Measurements from ENCODE around the gene RPL31.
"Not testable (repeated sequence)": the region's sequence is repeated elsewhere in the genome, so short reads cannot be mapped to it uniquely, and the experiment has no call there.

Gene RPL31

DNA sequence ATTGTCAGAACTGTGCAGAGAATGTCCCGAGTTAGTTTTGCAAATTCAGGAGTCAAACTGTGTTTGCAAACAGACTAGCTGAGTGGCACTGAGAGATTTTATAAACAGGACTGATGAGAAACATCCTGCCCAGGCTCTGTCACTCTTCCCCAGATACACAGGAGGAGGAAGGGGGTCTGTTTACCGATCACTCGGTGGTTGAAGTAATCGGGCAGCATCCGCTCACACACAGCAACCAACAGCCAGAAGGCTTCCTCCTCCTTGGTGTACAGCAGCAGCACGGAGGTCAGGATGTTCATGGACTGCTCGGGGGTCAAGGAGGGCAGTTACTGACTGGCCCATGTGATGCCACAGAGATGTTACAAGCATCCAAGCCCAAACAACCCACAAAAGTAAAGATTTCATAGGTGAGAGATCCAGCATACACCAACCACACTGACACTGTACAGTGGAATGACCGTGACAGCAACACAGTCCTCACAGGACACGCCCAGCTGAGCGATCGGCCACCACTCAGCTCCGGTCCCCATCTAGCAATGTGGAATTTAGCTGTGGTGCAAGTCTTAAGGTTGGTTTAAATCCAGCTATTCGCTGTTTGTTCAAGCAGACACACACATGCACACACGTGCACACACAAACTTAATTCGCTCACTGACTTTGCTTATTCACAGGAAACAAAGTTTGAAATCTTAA is 30.1 kb downstream of the RPL31 start:
- DNase-seq: no peak

GRCh38 chr2:101036562-101036961 is 34.5 kb downstream of the RPL31 start:
- DNase-seq: no peak

GRCh38 chr2:101037161-101037755 is 35.2 kb downstream of the RPL31 start:
- no peak for DNase-seq

DNA sequence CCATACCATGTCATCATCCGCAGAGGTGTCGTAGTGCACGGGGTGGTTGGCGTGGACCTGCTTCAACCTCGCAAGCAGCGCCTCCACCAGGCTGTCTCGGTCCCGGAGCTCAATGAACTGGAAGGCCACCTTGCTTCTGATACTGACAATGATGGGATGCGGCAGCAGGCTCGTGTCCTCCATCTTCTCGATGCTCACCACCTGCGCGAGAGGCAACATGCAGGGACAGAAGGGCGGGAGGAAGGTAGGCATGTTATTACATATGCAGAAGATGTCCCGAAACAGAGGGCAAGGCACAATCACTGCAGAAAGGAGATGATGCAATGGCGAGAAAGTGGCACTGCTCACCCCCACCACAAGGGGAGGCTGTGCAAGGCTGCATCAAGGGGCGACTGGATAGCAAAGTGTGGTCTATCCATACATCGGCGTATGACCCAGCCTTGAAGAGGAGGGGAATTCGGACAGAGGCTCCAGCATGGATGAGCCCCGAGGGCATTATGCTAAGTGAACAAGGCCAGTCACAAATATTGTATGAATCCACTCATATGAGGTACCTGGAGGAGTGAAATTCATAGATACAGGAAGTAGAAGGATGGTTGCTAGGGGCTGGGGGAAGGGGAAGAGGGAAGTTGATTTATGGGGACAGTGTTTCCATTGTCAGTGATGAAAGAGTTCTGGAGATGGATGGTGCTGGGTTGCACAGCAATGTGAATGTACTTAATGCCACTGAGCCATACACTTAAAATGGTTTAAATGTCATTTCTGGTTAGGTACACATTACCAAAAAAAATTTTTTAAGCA is 36.6 kb downstream of the RPL31 start:
- DNase-seq: no peak

DNA sequence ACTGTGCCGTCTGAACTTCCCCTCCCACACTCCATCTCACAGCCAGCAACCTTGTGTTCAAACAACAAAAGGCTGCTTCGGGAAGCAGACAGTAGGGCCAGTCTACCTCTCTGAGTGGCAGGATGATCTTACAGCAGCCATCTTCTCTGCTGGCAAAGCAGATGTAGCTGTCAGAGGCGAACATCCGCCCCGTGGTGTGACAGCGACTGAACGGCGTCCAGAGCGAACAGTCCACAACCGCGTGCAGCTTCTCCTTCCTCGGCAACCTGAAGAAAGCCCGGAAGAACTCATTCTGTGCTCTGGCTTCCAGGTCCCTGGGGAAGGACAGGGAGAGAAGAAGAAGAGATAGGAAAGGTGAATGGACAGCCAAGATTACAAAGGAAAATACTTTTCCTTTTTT is 38.0 kb downstream of the RPL31 start:
- no peak for DNase-seq

- DNase-seq: no peak
Measured at GRCh38 chr2:101040761-101041160, 38.7 kb downstream of the RPL31 start.

DNA sequence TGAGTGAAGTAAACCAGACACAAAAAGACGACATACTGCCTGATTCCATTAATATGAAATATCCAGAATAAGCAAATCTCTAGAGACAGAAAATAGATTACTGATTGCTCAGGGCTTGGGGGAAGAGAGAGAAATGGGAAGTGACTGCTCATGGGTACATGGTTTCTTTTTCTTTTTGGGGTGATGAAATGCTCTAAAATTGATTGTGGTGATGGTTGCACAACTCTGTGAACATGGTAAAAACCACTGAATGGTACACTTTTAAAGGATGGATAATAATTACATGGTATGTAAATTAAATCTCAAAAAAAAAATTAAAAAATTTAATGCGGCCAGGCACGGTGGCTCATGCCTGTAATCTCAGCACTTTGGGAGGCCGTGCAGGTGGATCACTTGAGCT is 39.3 kb downstream of the RPL31 start:
- DNase-seq: no peak

DNA sequence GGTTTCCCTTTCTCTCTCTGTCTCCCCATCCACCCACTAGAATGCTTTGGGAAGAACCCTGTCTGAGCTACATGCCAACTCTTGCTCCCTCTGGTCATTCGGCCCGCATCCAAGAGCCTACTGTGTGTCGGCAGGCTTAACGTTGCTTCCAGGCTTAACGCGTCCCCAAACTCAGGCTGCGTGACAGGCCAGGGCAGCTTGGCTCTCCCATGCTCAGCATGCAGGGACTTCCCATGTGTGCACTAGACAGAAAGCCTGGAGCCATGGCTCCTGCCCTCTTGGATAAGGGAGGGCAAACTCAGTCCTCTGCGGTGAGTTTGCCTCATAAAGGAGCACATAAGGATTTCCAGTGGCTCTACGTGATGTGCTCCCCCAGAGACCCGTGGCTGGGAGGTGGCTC is 43.2 kb downstream of the RPL31 start:
- DNase-seq: no peak

DNA sequence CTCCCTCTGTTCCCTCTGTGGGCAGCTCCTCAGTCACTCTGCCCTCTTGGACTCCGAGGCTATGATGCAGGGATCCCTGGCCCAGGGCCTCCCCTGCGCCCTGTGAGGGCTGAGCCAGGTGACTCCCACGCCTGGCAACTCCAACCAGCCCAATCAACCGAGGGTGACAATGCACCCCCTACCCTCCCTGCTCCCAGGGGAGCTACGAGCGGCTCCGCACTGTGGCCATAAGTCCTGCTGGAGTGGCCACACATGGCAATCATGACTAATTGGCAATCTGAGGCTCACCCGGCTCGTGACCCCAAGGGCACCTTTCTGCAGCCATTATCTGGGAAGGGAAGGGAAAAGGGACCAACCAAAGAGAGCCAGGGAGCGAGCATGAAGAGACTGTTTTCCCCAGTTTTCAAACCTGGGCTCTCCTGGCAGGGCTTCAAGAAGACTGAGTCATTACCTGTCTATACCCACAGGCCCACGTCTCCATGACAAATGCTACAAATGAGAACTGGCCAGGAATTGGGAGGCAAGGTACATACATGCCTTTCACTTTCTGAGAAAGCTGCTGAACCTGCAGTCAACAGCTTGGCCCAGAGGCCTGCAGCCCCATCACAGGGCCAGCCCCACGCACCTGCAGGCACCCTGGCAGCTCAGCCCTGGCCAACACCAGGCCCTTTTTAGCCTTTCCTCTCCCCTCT is 45.1 kb downstream of the RPL31 start:
- DNase-seq: no peak

DNA sequence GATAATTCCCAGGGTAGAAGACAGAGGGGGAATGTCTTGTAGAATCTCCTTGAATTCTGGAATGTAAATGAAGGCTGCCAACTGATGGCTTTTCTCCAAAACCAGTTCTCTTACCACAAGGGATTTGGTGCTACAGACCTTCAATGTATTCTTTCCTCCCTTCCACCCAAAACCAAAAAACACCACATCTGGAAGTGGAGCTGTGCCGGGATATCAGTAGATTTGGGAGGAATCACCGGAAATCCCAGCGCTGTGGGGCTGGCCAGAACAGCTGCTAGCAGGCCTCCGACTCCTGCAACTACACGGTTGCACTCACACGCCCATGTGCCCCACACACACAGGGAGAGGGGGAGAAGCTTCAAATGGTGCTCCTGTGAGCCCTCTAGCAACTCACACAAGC is 45.7 kb downstream of the RPL31 start:
- no peak for DNase-seq

DNA sequence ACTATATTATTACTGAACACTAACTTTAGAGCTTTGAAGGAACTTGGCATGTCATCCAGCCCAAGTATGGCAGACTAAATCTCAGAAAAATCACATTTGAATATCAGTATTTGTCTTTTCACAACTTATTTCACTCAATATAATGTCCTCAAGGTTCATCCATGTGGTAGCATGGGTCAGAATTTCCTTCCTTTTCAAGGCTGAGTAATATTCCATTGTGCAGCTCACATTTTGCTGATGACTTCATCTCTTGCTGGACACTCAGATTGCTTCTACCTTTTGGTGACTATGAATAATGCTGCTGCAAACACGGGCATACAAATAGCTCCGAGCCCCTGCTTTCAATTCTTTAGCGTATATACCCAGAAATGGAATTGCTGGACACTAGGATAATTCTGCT is 46.7 kb downstream of the RPL31 start:
- DNase-seq: no peak

DNA sequence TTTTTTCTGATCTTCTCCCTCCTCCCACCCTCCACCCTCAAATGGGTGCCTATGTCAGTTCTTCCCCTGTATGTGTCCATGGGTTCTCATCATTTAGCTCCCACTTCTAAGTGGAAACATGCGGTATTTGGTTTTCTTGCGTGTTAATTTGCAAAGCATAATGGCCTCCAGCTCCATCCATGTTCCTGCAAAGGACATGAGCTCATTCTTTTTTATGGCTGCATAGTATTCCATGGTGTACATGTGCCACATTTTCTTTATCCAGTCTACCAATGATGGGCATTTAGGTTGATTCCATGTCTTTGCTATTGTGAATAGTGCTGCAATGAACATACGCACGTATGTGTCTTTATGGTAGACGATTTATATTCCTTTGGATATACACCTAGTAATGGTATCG is 48.8 kb downstream of the RPL31 start:
- DNase-seq: not testable (repeated sequence)

DNA sequence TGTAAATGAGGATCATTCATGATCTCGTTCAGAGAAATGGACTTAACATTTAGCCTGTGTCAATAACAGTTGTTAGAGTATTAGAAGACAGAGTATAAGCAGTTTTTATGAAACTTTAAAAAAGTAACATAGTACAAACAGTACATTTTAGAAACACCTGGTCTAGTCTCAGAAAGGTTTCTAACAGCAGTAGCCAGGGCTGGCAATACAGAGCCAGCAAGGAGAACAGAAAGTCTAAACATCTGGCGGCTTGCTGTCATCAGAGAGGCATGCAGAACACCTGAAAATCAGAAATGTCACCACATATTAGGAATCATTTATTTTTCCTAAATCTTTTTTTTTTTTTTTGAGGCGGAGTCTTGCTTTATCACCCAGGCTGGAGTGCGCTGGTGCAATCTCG is 50.1 kb downstream of the RPL31 start:
- no peak for DNase-seq

DNA sequence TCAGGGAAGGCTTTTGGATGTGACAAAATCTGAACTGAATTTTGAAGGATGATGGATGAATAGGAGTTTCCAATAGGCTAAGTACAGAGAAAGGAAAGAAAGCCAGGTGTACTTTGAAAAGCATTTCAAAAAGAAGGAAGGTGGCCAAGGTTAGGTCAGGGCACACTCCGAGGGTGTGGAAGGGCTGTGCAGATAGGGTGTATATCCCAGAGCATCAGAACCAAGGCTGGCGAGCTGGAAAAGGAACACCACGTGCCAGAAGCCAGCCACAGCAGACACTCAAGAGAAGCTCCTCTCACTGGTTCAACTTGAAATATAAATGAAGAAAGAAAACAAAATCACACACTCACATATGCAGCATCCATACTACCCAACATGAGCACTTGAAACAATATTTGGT is 51.0 kb downstream of the RPL31 start:
- DNase-seq: no peak
